IPS-18a (cell line): ENCODE measurements around the gene LDB3.
"Not testable (repeated sequence)": the region's sequence is repeated elsewhere in the genome, so short reads cannot be mapped to it uniquely, and the experiment has no call there.

Experiments used
- H3K27ac ChIP-seq: one replicate; pipeline ENCODE4 v1.5.1; 2013; ENCODE audit warnings: low read length
- H3K27me3 ChIP-seq: one replicate; pipeline ENCODE4 v1.6.1; 2013; ENCODE audit warnings: mild to moderate bottlenecking, low read length; ENCODE audit not compliant: control insufficient read depth, insufficient read depth
- H3K36me3 ChIP-seq: one replicate; pipeline ENCODE4 v1.6.1; 2013; ENCODE audit warnings: low read depth, low read length; ENCODE audit not compliant: control insufficient read depth
- H3K4me1 ChIP-seq: one replicate; pipeline ENCODE4 v1.6.1; 2013; ENCODE audit warnings: low read depth, low read length; ENCODE audit not compliant: control insufficient read depth
- H3K4me3 ChIP-seq: one replicate; pipeline ENCODE4 v1.5.1; 2013; ENCODE audit warnings: low read length
- H3K9ac ChIP-seq: one replicate; pipeline ENCODE4 v1.6.1; 2013; ENCODE audit warnings: mild to moderate bottlenecking, low read length, moderate library complexity
- H3K9me3 ChIP-seq: one replicate; pipeline ENCODE4 v1.6.1; 2013; ENCODE audit warnings: low read depth, low read length; ENCODE audit not compliant: control insufficient read depth

LDB3 gene

GRCh38 chr10:86644794-86645445, 23.4 kb upstream of the LDB3 start:
- no peak overlapping the region for H3K9ac ChIP-seq
- no peaks in the 10 kb centered on the region for H3K9me3 ChIP-seq
- no peaks in the 10 kb centered on the region for H3K4me1 ChIP-seq
- H3K4me3 ChIP-seq = no peak overlapping the region
- no peak overlapping the region for H3K27ac ChIP-seq
- no peaks in the 10 kb centered on the region for H3K36me3 ChIP-seq
- no peaks in the 10 kb centered on the region for H3K27me3 ChIP-seq

- not testable (repeated sequence) for H3K36me3 ChIP-seq, H3K4me3 ChIP-seq, H3K27me3 ChIP-seq, H3K9me3 ChIP-seq, H3K4me1 ChIP-seq, H3K27ac ChIP-seq, H3K9ac ChIP-seq
Observed at GRCh38 chr10:86645621-86646165, 22.6 kb upstream of the LDB3 start.

GRCh38 chr10:86646532-86646931, 21.8 kb upstream of the LDB3 start:
- Histone ChIP-seq H3K4me3 (no peak overlapping the region), H3K27ac (no peak overlapping the region), H3K4me1 (no peaks in the 10 kb centered on the region), H3K9ac (no peak overlapping the region), H3K9me3 (no peaks in the 10 kb centered on the region), H3K36me3 (no peaks in the 10 kb centered on the region), H3K27me3 (no peaks in the 10 kb centered on the region)

GRCh38 chr10:86646933-86647332, 21.4 kb upstream of the LDB3 start:
- H3K36me3 ChIP-seq = no peaks in the 10 kb centered on the region
- no peak overlapping the region for H3K9ac ChIP-seq
- no peaks in the 10 kb centered on the region for H3K4me1 ChIP-seq
- H3K4me3 ChIP-seq = no peak overlapping the region
- no peaks in the 10 kb centered on the region for H3K9me3 ChIP-seq
- H3K27ac ChIP-seq = no peak overlapping the region
- H3K27me3 ChIP-seq = no peaks in the 10 kb centered on the region

GRCh38 chr10:86647773-86648703, 20.3 kb upstream of the LDB3 start:
- no peaks in the 10 kb centered on the region for H3K9me3 ChIP-seq
- no peak overlapping the region for H3K9ac ChIP-seq
- no peak overlapping the region for H3K27ac ChIP-seq
- no peak overlapping the region for H3K4me3 ChIP-seq
- H3K36me3 ChIP-seq = no peaks in the 10 kb centered on the region
- H3K27me3 ChIP-seq = no peaks in the 10 kb centered on the region
- peaks cover 7% of the 10 kb centered on the region for H3K4me1 ChIP-seq

- Histone ChIP-seq H3K9ac (no peak overlapping the region), H3K4me3 (no peak overlapping the region), H3K27ac (no peak overlapping the region), H3K36me3 (no peaks in the 10 kb centered on the region), H3K4me1 (peaks cover 7% of the 10 kb centered on the region), H3K9me3 (no peaks in the 10 kb centered on the region), H3K27me3 (no peaks in the 10 kb centered on the region)
Observed at GRCh38 chr10:86648704-86649427, 19.4 kb upstream of the LDB3 start.

GRCh38 chr10:86649471-86650150, 18.7 kb upstream of the LDB3 start:
- no peak overlapping the region for H3K4me3 ChIP-seq
- H3K9me3 ChIP-seq = no peaks in the 10 kb centered on the region
- H3K27me3 ChIP-seq = no peaks in the 10 kb centered on the region
- no peak overlapping the region for H3K9ac ChIP-seq
- peaks cover 7% of the 10 kb centered on the region for H3K4me1 ChIP-seq
- no peaks in the 10 kb centered on the region for H3K36me3 ChIP-seq
- no peak overlapping the region for H3K27ac ChIP-seq

GRCh38 chr10:86650151-86650550, 18.2 kb upstream of the LDB3 start:
- H3K27ac ChIP-seq = no peak overlapping the region
- H3K36me3 ChIP-seq = no peaks in the 10 kb centered on the region
- no peaks in the 10 kb centered on the region for H3K27me3 ChIP-seq
- no peak overlapping the region for H3K4me3 ChIP-seq
- no peaks in the 10 kb centered on the region for H3K9me3 ChIP-seq
- no peak overlapping the region for H3K9ac ChIP-seq
- peaks cover 7% of the 10 kb centered on the region for H3K4me1 ChIP-seq

- Histone ChIP-seq H3K4me1 (peaks cover 7% of the 10 kb centered on the region), H3K27ac (no peak overlapping the region), H3K27me3 (no peaks in the 10 kb centered on the region)
Observed at GRCh38 chr10:86651021-86651471, 17.3 kb upstream of the LDB3 start.

GRCh38 chr10:86651631-86652331, 16.5 kb upstream of the LDB3 start:
- Histone ChIP-seq H3K9ac (no peak overlapping the region), H3K9me3 (no peaks in the 10 kb centered on the region), H3K27ac (no peak overlapping the region), H3K4me1 (peaks cover 7% of the 10 kb centered on the region), H3K36me3 (no peaks in the 10 kb centered on the region), H3K4me3 (no peak overlapping the region), H3K27me3 (no peaks in the 10 kb centered on the region)

More at GRCh38 chr10:86651021-86651471, 17.3 kb upstream of the LDB3 start:
- no peak overlapping the region for H3K4me3 ChIP-seq
- no peaks in the 10 kb centered on the region for H3K36me3 ChIP-seq
- no peaks in the 10 kb centered on the region for H3K9me3 ChIP-seq
- H3K9ac ChIP-seq = no peak overlapping the region
